VCaP (cell line): ENCODE data around the gene BDP1.
"Not testable (repeated sequence)": the region's sequence is repeated elsewhere in the genome, so short reads cannot be mapped to it uniquely, and the experiment has no call there.

ENCODE experiments used
- H3K27ac ChIP-seq: fragments of 450-650 bp; 2 replicates; pipeline ENCODE4 v1.5.1; 2017
- TF ChIP-seq, protein P1 (sequence below): fragments of 450-650 bp; conservative IDR thresholded peaks from 2 replicates; pipeline ENCODE4 v1.5.1; 2017; ENCODE audit warnings: mild to moderate bottlenecking, moderate library complexity

The BDP1 gene, protein sequence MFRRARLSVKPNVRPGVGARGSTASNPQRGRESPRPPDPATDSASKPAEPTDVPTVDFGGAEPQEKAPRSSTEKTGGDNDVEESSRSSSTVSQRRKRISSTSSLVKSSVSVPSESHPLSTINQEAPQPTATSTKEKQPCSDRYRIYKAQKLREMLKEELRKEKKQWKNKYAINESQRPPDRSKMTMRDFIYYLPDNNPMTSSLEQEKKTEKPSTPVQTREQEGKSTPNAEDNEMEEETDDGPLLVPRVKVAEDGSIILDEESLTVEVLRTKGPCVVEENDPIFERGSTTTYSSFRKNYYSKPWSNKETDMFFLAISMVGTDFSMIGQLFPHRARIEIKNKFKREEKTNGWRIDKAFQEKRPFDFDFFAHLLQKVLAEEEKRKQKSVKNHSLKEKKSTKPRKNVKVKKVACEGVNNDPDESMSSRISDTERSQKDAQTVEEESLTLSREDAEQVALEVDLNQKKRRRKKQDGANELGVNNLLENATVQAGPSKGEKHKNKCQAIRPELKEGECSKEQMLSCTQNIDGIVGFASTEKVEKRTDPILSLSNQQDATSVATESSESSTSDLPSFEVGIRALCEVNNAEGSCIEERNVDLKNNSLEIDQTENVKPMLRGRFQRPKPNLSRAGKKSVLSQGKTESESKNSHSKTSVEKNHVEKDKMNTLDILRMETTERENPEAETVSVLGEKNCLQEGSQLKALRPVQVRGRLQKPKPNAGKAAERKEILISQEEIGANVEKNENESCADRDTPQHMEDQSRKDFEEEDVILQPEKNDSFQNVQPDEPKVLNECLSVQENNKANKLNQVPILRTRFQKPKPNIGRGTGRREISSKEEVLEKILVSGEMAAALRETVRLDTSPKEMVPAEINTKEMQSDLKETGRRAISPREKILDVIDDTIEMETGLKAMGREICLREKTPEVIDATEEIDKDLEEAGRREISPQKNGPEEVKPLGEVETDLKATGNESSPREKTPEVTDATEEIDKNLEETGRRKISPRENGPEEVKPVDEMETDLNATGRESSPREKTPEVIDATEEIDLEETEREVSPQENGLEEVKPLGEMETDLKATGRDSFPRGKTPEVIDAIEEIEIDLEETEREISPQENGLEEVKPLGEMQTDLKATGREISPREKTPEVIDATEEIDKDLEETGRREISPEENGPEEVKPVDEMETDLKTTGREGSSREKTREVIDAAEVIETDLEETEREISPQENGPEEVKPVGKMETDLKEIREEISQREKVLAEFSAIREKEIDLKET (N-terminal part only)

DNA sequence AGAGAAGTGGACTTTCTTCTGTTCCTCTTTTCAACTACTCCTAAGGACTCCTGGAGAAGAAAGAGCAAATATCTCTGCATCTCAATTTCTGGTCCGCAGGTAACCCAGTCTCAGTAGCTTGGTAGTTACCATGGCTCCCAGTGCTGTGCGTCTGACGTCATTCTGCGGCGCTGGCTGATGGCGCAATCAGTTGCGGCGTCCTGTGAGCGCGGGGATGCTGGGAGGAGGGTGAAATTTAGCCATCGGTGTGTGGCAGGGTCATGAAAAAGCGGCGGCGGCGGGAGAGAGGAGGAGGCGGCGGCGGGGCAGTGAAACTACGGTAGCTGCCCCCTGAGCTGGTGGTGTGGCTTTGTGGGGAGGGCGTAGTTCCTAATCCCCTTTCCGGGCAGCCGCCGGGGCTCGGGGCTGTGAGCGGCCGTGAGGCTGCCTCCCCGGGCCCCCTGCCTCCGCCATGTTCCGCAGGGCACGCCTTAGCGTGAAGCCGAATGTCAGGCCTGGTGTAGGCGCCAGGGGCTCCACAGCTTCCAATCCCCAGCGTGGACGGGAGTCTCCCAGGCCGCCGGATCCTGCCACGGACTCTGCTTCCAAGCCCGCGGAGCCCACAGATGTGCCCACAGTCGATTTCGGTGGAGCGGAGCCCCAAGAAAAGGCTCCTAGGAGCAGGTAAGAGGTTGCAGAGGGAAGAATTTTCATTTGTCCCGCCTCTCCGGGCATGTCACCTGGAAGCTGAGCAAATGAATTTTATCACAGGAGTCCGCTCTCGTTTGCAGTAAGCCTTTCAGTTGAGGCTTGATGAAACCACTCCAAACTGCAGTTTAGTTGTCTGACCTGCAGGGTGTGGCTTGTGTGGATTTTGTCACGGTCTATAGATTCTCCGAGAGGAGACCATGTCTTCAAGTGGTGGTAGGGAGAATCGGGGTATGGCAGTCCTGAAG lies at the start of gene BDP1:
BDP1 (plus strand) TSS at position 225 of the 935 bp plus-strand sequence; CDS start at position 452, 227 bp downstream.
- peak within 1 kb of the TSS; percentile 82 for H3K27ac ChIP-seq
- TF ChIP-seq, protein P1, sequence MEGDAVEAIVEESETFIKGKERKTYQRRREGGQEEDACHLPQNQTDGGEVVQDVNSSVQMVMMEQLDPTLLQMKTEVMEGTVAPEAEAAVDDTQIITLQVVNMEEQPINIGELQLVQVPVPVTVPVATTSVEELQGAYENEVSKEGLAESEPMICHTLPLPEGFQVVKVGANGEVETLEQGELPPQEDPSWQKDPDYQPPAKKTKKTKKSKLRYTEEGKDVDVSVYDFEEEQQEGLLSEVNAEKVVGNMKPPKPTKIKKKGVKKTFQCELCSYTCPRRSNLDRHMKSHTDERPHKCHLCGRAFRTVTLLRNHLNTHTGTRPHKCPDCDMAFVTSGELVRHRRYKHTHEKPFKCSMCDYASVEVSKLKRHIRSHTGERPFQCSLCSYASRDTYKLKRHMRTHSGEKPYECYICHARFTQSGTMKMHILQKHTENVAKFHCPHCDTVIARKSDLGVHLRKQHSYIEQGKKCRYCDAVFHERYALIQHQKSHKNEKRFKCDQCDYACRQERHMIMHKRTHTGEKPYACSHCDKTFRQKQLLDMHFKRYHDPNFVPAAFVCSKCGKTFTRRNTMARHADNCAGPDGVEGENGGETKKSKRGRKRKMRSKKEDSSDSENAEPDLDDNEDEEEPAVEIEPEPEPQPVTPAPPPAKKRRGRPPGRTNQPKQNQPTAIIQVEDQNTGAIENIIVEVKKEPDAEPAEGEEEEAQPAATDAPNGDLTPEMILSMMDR, result peak; percentile 46

DNA sequence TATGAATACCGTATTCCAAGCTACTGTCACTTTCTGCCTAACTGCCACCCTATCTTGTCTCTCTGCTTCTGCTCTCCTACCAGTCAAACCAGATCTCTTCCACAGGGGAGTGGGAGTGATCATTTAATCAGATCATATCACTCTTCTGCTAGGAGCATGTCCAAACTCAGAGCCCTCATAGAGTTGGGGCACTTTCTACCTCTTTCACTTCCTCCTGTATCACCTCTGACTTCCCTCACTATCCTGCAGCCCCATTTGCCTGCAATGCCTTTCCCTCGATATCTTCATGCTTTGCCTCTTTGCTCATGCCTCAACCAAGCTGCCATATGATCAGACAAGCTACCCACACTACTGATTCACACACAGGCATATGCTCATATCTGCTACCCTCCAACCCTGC lies 45.4 kb upstream of the BDP1 start:
- H3K27ac ChIP-seq, result not testable (repeated sequence)

DNA sequence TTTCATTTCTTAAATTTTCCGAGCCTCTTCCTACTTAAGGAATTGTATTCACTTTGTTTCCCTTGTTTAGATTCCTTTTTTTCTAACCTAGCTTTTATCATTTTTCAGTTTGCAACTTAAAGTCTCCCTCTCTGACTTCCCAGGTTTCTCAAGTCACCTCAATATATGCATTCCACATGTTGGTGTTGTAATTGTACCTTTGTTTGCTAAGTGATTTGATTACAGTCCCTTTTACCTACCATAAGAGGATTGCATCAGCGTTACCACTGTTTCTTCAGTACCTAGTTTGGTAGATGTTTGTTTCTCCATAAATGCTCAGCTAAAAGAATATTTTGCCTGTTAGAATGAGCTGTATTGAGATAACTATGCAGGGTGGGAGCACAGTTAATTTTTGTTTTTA lies 39.8 kb upstream of the BDP1 start:
- H3K27ac ChIP-seq, result not testable (repeated sequence)

DNA sequence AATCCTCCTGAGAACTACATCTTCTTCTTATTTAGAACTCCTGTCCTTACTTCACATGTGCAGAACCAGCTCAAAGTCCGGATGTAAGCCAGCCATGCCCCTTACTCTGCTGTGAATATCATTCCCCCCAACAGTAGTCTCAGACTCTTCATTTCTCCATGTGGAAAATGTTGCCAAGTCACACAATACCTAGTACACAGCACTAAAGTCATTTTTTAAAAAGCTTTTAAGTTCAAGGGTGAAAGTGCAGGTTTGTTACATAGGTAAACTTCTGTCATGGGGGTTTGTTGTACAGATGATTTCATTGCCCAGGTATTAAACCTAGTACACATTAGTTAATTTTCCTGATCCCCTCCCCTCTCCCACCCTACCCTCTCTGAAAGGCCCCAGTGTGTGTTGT lies 37.4 kb upstream of the BDP1 start:
- H3K27ac ChIP-seq, result not testable (repeated sequence)

DNA sequence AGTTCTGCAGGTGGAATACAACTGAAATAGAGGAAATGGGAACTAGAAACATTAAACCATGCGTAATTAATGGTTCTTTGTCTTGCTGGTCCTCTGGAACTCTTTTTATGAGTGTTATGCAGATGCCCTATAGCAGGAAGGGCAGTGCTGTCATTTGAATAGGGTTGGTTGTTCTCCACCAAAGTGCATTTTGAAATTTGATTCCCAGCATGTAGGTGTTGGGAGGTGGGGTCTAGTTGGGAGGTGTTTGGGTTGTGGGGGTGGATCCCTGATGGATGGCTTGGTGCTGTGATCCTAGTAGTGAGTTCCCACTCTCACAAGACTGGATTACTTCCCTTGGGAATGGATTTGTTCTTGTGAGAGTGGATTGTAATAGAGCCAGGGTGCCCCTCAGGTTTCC lies 34.2 kb upstream of the BDP1 start:
- not testable (repeated sequence) for H3K27ac ChIP-seq

DNA sequence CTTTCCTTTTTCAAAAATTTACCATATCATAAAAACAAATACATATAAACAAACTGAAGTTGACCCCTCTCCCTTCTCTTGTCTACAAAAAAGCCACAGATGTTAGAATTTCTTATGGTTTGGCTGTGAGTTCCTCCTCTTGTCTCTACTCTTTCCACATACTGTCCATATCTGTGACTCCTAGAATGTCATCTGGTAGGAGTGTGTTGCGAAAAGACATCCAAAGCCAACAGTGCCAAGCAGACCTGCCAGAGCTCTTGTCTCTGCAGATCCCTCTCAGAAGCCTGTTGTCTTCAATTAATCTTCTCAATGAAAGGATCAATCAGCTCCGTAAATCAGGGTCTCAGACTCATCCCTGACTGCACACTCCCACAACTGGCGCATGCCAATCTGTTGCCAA lies 31.6 kb upstream of the BDP1 start:
- H3K27ac ChIP-seq, result not testable (repeated sequence)

DNA sequence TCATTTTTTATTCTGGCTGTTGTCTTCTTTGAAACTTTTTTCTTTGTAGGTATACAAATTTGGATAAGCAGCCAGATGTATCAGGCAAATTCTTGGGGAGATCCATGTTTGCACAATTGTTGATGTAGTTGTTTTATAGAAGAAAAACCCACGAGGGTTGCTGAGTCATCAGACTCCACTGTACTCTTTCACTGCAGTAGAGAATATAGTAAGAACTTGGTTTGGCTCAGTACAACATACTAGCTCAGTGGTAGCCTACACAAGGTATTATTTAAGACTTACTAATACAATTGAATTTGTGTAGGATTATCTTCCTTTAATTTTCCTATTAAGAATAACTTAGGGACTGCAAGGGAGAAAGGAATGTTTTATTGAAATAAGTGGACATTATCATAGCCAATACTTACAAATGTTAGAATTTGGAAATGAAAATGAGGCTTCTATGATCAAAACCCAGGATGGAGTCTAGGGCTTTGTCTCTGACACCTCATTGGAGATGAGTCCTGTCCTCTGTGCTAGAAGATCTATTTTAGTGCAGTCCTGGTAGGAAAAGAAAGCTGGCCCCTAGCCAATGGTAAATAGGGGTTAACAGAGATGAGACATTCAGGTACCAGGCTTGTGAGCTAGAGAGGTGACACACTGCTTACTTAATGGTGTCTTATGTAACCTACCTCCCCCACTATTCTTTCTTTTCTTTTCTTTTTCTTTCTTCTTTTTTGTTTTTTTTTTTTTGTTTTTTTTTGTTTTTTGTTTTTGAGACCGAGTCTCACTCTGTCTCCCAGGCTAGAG lies 28.6 kb upstream of the BDP1 start:
- not testable (repeated sequence) for H3K27ac ChIP-seq

DNA sequence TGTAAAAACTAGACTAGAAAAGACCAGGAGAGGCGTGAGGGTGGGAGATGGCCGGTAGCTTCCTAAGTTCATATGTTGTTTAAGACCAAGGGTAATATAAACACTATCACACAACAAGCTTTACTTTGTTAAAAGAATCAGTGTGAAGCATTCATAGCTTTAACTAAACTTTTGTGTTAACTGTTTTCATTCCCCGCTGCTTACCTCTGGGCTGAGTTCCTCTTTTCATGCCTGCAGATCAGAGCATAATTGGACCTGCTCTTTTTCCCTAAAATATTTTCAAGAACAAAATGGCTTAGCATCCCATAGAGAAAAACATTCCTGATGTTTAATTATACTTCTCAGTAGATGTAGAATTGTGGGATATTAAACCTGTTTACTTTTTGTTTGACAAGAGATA lies 23.0 kb upstream of the BDP1 start:
- not testable (repeated sequence) for H3K27ac ChIP-seq

DNA sequence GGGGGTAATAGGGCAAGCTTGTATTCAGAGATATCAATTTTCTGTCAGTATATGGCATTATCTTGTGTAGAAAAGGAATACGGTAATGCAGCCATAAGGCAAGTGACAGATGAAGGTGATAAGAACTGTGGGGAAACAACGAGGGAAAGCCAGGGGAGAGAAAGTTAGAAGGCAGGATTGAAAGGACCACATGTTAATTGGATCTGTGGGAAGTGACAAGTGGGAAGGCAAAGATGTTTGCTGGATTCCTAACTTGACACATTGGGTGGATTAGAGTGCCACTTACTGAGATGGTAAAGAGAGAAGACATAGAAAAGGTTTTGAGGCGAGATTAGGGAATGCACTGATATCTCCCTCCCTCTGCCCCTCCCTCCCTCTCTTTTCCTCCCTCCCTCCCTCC lies 20.6 kb upstream of the BDP1 start:
- not testable (repeated sequence) for H3K27ac ChIP-seq

DNA sequence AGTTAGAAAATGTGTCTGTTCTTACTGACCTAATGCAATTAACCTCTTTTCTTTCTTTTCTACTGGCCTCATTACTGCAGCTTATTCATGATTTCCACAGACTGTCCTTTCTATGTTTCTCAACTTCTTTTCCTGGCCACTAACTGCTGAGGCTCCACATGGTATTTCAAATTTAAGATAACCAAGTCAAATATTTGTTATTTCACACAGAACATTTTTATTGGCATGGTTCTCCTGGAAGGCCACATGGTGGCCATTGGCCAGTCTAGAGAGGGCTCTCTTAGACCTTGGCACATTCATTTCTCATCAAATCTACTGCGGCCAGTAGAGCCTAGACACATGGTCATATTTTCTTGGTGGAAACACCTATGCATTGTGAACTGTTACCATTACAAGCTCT lies 13.9 kb upstream of the BDP1 start:
- not testable (repeated sequence) for H3K27ac ChIP-seq

DNA sequence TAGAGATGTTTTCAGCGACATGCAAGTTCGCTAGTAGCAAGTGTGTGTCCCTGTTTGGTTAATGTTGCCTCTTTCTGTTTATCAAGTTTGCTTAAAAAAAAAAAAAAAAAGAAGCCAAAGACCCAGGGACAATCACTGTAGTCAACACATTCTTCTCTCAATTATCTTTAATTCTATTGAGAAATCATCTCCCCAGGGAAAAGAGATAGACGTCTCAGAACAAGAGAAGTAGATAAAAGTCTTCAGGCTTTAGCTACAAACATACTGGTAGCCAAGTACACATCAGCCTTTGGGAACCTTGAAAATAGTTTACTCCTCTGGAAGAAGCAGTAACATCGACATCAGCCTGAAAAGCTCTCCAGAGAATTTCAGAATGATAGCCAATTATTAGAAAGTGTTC lies 11.6 kb upstream of the BDP1 start:
- not testable (repeated sequence) for H3K27ac ChIP-seq

DNA sequence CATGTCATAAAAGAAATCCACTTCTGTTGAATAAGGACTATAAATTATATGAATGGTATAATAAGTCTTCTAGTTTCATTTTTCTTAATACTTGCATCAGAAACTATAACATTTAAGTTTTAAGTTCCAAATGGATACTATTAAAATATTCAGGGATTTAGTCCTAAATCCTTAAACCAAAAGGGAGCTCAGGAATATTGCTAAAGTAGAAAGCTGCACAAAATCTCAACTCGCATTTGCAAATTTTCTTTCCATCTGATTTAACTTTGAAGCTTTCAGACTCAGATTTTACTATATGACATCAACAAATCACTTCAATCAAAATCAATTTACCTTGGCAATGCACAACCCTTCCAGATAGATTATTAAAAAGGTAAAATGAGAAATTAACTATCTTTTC lies 10.4 kb upstream of the BDP1 start:
- H3K27ac ChIP-seq, result not testable (repeated sequence)

DNA sequence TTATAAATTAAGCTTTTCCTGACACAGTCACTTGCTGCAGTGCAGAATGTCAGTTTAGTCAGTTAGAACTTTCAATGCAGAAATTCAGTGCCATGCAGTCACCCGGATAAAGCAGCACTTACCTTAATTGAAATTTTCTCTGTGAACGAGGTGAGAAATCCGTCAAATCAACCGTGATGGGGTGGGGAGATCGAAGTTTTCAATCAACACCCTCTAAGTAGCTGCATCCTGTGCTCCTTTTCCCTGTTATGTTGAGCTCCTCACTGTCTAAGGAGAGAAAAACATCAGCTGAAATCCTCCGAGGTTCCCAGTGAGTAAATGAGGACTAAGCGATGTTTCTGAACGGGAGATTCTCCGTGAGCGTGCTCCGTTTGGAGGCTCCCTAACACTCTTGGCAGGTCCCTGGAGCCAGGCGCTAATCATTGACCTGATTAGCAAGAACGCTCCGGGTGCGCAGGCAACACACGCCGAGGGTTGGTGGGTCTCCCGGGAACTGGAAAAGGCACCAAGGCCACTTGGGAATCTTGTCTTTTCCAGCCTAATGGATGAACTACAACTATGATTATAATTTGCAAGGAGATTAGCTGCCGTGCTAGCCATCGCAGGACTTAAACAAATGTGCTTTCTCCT lies 9.8 kb upstream of the BDP1 start:
- H3K27ac ChIP-seq, result peak overlapping the region; percentile 31; the same call in 1 of the 2 replicates

DNA sequence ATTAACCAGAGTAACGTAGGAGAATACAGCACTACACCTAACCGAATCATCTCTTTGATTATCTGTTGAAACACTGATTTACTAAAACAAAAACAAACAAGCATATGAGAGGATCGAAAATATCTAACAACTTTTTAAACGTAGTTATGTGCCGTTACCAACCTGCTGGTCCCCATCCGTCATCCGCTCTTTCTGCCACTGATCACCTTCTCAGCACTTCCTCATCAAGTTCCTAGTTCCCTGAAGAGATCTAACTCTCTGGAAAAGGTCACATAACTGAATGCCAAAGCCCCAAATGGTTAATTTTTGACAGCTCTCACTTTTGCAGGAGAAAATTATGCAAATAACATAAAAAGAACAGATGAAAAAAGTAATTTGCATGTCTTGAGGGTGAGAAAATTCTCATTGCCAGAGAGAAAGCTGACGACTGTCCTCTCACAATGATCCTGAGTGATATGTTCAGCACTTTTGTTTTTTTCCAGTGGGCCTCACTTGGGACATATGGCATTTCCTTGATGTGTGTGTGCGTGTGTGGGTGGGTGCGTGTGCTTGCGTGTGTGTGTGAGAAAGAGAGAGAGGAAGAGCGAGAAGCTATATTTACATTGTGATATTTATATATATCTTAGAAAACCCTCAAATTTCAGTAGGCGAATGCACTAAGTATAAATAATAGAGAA lies 8.8 kb upstream of the BDP1 start:
- H3K27ac ChIP-seq, result peak overlapping the region; percentile 31; the same call in 1 of the 2 replicates
